K562 (cell line): ENCODE data around the gene IL6ST. TPM values are rescaled to one million over a fixed set of nuclear protein-coding genes. Genes with fewer than 3 reads are reported as not detected.

Experiments used
- CREM ChIP-seq: IDR thresholded peaks from 2 replicates; pipeline ENCODE4 v1.6.1; 2014; ENCODE audit warnings: antibody characterized with exemption, low read depth
- CTBP1 ChIP-seq: fragments of 450-650 bp; IDR thresholded peaks from 2 replicates; pipeline ENCODE4 v1.6.1; 2016; ENCODE audit warnings: borderline replicate concordance
- JUN ChIP-seq, 2 experiments: sonication (generic) in 1 of 2; formaldehyde crosslinking in 1 of 2; IDR thresholded peaks; 2 replicates each; pipeline versions ENCODE4 v1.6.1 to v1.8.0; 2012 to 2022; ENCODE audit warnings: borderline replicate concordance in 2 of 2, mild to moderate bottlenecking in 2 of 2, improper control_type of control experiment in 1 of 2, low read depth in 1 of 2, low read length in 1 of 2, missing genetic modification reagents in 1 of 2
- polyA plus RNA-seq, 8 experiments: library from polyadenylated mRNA; depleted of rRNA in 4 of 8; stranded (reverse) in 5 of 8; unstranded in 3 of 8; fragments of >200 nt; fragmentation: Nextera tagmentation in 2 of 8; fragmentation: Illumina TruSeq in 1 of 8; extraction: Ambion mirVana in 2 of 8; extraction: Trizol in 1 of 8; gene quantifications; 2 replicates each; pipeline versions ENCODE4 v1.2.1 to v1.2.3, GENCODE V29; 2011 to 2014; ENCODE audit warnings: inconsistent platforms in 1 of 8, missing spikeins in 1 of 8
- total RNA-seq, 7 experiments: library from RNA; depleted of rRNA in 6 of 7; stranded (reverse); fragments of >200 nt in 6 of 7; fragmentation: Illumina TruSeq in 2 of 7; extraction: Trizol in 2 of 7; gene quantifications; 2 replicates each; pipeline versions ENCODE4 v1.2.1 to v1.2.3, GENCODE V29; 2011 to 2021; ENCODE audit warnings: low replicate concordance in 1 of 7
- TF ChIP-seq, protein P1 (sequence below), 2 experiments: fragments of 450-650 bp in 1 of 2; IDR thresholded peaks; 2 replicates each; pipeline ENCODE4 v1.6.1; 2011 to 2017; ENCODE audit warnings: low read depth in 2 of 2, antibody characterized with exemption in 1 of 2, borderline replicate concordance in 1 of 2, low read length in 1 of 2, mild to moderate bottlenecking in 1 of 2, mixed read lengths in 1 of 2; ENCODE audit not compliant: control insufficient read depth in 1 of 2
- TF ChIP-seq, protein P2 (sequence below), 2 experiments: fragments of 450-650 bp; IDR thresholded peaks; 2 replicates each; pipeline ENCODE4 v1.6.1; 2016; ENCODE audit warnings: mild to moderate bottlenecking in 2 of 2, borderline replicate concordance in 1 of 2, low read depth in 1 of 2, moderate library complexity in 1 of 2
- TF ChIP-seq, protein P3 (sequence below): sonication (generic); formaldehyde crosslinking; IDR thresholded peaks from 2 replicates; pipeline ENCODE4 v1.8.0; 2022; ENCODE audit warnings: missing genetic modification reagents, mild to moderate bottlenecking, borderline replicate concordance
- TF ChIP-seq, protein P4 (sequence below), 3 experiments: IDR thresholded peaks in 2 of 3; conservative IDR thresholded peaks in 1 of 3; 2 replicates each; pipeline ENCODE4 v1.5.1; 2011 to 2012; ENCODE audit warnings: low read length in 3 of 3, mild to moderate bottlenecking in 3 of 3, control low read depth in 2 of 3, improper control_type of control experiment in 1 of 3, inconsistent platforms in 1 of 3, low read depth in 1 of 3, mixed read lengths in 1 of 3, moderate library complexity in 1 of 3; ENCODE audit not compliant: insufficient read depth in 2 of 3

The IL6ST gene
- total and polyA plus RNA-seq, 9 of the 15 experiments (the other 6 are each of a cell fraction or from before 2014, with no cell fraction given), result 2.0 to 27.0 (median 7.9) TPM

DNA sequence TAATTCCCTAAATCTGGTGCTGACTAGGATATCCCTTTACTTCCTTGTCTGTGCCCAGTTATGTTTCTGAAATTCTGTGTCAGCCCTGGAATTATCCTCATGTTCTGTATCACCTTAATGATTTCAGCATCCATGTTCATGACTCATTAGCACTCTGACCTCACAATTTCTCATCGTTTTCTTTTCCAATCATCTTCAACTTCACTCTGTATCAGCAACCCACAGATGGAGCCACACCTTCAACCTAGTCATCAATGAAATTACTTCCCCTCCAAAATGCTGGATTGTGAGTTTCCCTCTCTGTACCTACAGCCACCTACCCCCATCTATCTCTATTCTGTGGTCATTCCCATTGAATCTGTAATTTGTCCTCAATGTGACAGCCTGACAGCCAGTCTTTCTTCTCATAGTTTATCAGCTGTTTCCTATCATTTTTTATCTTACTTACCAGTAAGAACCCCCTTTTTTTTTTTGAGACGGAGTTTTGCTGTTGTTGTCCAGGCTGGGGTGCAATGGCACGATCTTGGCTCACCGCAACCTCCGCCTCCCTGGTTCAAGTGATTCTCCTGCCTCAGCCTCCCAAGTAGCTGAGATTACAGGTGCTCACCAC is 3.1 kb upstream of the IL6ST start (continued):
- TF ChIP-seq, protein P1, sequence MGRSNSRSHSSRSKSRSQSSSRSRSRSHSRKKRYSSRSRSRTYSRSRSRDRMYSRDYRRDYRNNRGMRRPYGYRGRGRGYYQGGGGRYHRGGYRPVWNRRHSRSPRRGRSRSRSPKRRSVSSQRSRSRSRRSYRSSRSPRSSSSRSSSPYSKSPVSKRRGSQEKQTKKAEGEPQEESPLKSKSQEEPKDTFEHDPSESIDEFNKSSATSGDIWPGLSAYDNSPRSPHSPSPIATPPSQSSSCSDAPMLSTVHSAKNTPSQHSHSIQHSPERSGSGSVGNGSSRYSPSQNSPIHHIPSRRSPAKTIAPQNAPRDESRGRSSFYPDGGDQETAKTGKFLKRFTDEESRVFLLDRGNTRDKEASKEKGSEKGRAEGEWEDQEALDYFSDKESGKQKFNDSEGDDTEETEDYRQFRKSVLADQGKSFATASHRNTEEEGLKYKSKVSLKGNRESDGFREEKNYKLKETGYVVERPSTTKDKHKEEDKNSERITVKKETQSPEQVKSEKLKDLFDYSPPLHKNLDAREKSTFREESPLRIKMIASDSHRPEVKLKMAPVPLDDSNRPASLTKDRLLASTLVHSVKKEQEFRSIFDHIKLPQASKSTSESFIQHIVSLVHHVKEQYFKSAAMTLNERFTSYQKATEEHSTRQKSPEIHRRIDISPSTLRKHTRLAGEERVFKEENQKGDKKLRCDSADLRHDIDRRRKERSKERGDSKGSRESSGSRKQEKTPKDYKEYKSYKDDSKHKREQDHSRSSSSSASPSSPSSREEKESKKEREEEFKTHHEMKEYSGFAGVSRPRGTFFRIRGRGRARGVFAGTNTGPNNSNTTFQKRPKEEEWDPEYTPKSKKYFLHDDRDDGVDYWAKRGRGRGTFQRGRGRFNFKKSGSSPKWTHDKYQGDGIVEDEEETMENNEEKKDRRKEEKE (IDR thresholded peaks at IDR 0.05; ENCODE audit: borderline replicate concordance in 1 of 2, control insufficient read depth in 1 of 2, low read depth in 2 of 2, low read length in 1 of 2), result no peak
- TF ChIP-seq, protein P2, sequence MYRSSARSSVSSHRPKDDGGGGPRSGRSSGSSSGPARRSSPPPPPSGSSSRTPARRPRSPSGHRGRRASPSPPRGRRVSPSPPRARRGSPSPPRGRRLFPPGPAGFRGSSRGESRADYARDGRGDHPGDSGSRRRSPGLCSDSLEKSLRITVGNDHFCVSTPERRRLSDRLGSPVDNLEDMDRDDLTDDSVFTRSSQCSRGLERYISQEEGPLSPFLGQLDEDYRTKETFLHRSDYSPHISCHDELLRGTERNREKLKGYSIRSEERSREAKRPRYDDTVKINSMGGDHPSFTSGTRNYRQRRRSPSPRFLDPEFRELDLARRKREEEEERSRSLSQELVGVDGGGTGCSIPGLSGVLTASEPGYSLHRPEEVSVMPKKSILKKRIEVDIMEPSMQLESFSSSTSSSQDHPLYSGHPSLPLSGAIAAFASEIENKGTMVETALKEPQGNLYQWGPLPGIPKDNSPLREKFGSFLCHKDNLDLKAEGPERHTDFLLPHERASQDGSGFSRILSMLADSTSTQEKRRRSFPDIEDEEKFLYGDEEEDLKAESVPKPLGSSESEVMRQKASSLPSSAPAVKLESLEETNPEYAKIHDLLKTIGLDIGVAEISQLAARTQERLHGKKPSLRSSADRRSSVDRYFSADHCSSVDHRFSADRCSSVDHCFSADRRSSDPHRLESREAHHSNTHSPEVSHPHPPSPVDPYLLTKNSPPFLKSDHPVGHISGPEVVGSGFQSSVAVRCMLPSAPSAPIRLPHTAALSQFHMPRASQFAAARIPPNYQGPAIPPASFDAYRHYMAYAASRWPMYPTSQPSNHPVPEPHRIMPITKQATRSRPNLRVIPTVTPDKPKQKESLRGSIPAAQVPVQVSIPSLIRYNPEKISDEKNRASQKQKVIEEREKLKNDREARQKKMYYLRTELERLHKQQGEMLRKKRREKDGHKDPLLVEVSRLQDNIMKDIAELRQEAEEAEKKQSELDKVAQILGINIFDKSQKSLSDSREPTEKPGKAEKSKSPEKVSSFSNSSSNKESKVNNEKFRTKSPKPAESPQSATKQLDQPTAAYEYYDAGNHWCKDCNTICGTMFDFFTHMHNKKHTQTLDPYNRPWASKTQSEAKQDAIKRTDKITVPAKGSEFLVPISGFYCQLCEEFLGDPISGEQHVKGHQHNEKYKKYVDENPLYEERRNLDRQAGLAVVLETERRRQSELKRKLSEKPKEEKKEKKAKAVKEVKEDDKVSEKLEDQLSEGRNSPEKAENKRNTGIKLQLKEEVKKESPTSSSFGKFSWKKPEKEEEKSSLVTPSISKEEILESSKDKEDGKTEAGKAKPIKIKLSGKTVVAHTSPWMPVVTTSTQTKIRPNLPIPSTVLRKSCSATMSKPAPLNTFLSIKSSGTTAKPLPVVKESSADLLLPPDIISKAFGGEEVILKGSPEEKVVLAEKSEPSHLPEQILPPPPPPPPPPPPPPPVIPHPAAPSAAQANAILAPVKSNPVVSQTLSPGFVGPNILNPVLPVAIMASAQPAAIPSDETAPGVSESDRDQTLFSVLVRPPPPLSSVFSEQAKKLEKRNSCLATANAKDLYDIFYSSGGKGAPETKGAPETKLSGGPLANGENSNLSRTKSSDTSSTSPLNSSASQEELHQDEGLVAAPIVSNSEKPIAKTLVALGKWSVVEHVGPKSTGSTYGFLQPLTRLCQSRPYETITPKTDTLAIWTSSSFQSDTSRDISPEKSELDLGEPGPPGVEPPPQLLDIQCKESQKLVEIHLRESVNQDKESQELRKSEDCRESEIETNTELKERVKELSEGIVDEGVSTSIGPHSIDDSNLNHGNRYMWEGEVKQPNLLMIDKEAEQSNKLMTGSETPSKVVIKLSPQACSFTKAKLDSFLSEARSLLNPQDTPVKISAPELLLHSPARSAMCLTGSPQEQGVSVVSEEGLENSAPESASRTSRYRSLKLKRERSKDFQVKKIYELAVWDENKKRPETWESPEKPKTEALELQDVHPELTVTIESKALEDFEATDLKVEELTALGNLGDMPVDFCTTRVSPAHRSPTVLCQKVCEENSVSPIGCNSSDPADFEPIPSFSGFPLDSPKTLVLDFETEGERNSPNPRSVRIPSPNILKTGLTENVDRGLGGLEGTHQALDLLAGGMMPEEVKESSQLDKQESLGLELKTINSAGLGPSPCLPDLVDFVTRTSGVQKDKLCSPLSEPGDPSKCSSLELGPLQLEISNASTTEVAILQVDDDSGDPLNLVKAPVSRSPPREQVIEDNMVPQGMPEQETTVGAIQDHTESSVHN (IDR thresholded peaks at IDR 0.05; ENCODE audit: borderline replicate concordance in 1 of 2, low read depth in 1 of 2), result peak in 1 of 2 experiments; percentile 58; a peak in 1 of 4 replicates
- TF ChIP-seq CREM, result peak; percentile 72
- peak; percentile 65; the same call in 1 of the 2 replicates for TF ChIP-seq JUN (IDR thresholded peaks at IDR 0.05; ENCODE audit: borderline replicate concordance, low read depth, low read length)
- TF ChIP-seq JUN (CRISPR knock-in tag; IDR thresholded peaks at IDR 0.05; ENCODE audit: borderline replicate concordance), result no peak
- TF ChIP-seq, protein P3, sequence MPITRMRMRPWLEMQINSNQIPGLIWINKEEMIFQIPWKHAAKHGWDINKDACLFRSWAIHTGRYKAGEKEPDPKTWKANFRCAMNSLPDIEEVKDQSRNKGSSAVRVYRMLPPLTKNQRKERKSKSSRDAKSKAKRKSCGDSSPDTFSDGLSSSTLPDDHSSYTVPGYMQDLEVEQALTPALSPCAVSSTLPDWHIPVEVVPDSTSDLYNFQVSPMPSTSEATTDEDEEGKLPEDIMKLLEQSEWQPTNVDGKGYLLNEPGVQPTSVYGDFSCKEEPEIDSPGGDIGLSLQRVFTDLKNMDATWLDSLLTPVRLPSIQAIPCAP (CRISPR knock-in tag), result no peak
- peak; percentile 44; the same call in 1 of the 2 replicates for TF ChIP-seq CTBP1
- TF ChIP-seq, protein P4, sequence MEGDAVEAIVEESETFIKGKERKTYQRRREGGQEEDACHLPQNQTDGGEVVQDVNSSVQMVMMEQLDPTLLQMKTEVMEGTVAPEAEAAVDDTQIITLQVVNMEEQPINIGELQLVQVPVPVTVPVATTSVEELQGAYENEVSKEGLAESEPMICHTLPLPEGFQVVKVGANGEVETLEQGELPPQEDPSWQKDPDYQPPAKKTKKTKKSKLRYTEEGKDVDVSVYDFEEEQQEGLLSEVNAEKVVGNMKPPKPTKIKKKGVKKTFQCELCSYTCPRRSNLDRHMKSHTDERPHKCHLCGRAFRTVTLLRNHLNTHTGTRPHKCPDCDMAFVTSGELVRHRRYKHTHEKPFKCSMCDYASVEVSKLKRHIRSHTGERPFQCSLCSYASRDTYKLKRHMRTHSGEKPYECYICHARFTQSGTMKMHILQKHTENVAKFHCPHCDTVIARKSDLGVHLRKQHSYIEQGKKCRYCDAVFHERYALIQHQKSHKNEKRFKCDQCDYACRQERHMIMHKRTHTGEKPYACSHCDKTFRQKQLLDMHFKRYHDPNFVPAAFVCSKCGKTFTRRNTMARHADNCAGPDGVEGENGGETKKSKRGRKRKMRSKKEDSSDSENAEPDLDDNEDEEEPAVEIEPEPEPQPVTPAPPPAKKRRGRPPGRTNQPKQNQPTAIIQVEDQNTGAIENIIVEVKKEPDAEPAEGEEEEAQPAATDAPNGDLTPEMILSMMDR (IDR thresholded peaks at IDR 0.05 in 2 of 3, conservative IDR thresholded peaks at IDR 0.05 in 1 of 3; ENCODE audit: insufficient read depth in 2 of 3, low read depth in 1 of 3, low read length in 3 of 3), result 0 out of 6 replicates have a peak, but pooled peaks of 1 of the 3 experiments have one; percentile 11
